Measurements from ENCODE around the gene PLEKHA7. TPM values are rescaled to one million over a fixed set of nuclear protein-coding genes. Genes with fewer than 3 reads are reported as not detected.

The PLEKHA7 gene
- total and polyA plus RNA-seq, 4 donors = 10.1 to 21.8 (median 13.4) TPM

DNA sequence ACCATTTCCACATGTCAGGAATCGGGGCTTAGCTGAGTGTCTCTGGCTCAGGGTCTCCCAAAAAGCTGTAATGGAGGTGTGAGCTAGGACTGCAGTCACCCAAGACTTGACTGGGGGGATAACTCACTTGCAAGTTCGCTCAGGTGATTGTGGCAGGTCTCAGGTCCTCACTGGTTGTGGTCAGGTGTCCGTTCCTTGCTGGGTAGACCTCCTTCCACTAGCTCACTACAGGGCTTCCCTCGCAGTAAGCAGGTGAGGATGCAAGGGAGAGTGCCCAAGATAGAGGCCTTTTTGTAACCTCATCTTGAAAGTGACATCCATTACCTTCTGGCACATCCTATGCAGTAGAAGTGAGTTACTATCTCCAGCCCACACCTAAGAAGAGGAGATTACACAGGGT, 246.3 kb downstream of the PLEKHA7 start:
- Histone ChIP-seq H3K4me3 (ENCODE audit: low read depth, low read length) (no peak overlapping the region), H3K27me3 (ENCODE audit: control insufficient read depth, insufficient read depth, low read length) (no peaks in the 10 kb centered on the region), H3K4me1 (ENCODE audit: control insufficient read depth, insufficient read depth, low read length) (no peaks in the 10 kb centered on the region), H3K36me3 (ENCODE audit: control insufficient read depth, insufficient read depth, low read length) (no peaks in the 10 kb centered on the region), H3K9me3 (ENCODE audit: control insufficient read depth, insufficient read depth, low read length) (no peaks in the 10 kb centered on the region), H3K27ac (ENCODE audit: low read depth, low read length) (no peak overlapping the region)
- WGBS (ENCODE audit: insufficient coverage) = 86% methylated on average over 1 of the region's 4 CpGs
- no peak for DNase-seq (ENCODE audit: low read depth in 4 of 6, low spot score in 6 of 6)

GRCh38 chr11:16767137-16767536, 247.1 kb downstream of the PLEKHA7 start:
- no peak for DNase-seq (ENCODE audit: low read depth in 4 of 6, low spot score in 6 of 6)
- Histone ChIP-seq H3K4me3 (ENCODE audit: low read depth, low read length) (no peak overlapping the region), H3K9me3 (ENCODE audit: control insufficient read depth, insufficient read depth, low read length) (no peaks in the 10 kb centered on the region), H3K36me3 (ENCODE audit: control insufficient read depth, insufficient read depth, low read length) (no peaks in the 10 kb centered on the region), H3K27me3 (ENCODE audit: control insufficient read depth, insufficient read depth, low read length) (no peaks in the 10 kb centered on the region), H3K27ac (ENCODE audit: low read depth, low read length) (no peak overlapping the region), H3K4me1 (ENCODE audit: control insufficient read depth, insufficient read depth, low read length) (no peaks in the 10 kb centered on the region)
- 91% methylated on average over 4 of the region's 4 CpGs for WGBS (ENCODE audit: insufficient coverage)

GRCh38 chr11:16764888-16765287, 249.3 kb downstream of the PLEKHA7 start:
- DNase-seq (ENCODE audit: low read depth in 4 of 6, low spot score in 6 of 6) = no peak
- no peaks in the 10 kb centered on the region for H3K9me3 ChIP-seq (ENCODE audit: control insufficient read depth, insufficient read depth, low read length)
- 94% methylated on average over 7 of the region's 8 CpGs for WGBS (ENCODE audit: insufficient coverage)

GRCh38 chr11:16763746-16764145, 250.5 kb downstream of the PLEKHA7 start:
- Histone ChIP-seq H3K4me1 (ENCODE audit: control insufficient read depth, insufficient read depth, low read length) (no peaks in the 10 kb centered on the region), H3K9me3 (ENCODE audit: control insufficient read depth, insufficient read depth, low read length) (no peaks in the 10 kb centered on the region), H3K27me3 (ENCODE audit: control insufficient read depth, insufficient read depth, low read length) (no peaks in the 10 kb centered on the region), H3K27ac (ENCODE audit: low read depth, low read length) (no peak overlapping the region), H3K36me3 (ENCODE audit: control insufficient read depth, insufficient read depth, low read length) (no peaks in the 10 kb centered on the region), H3K4me3 (ENCODE audit: low read depth, low read length) (no peak overlapping the region)
- no peak for DNase-seq (ENCODE audit: low read depth in 4 of 6, low spot score in 6 of 6)
- WGBS (ENCODE audit: insufficient coverage) = 100% methylated on average over 1 of the region's 1 CpG

More at GRCh38 chr11:16764888-16765287, 249.3 kb downstream of the PLEKHA7 start:
- Histone ChIP-seq H3K4me3 (ENCODE audit: low read depth, low read length) (no peak overlapping the region), H3K27me3 (ENCODE audit: control insufficient read depth, insufficient read depth, low read length) (no peaks in the 10 kb centered on the region), H3K4me1 (ENCODE audit: control insufficient read depth, insufficient read depth, low read length) (no peaks in the 10 kb centered on the region), H3K36me3 (ENCODE audit: control insufficient read depth, insufficient read depth, low read length) (no peaks in the 10 kb centered on the region), H3K27ac (ENCODE audit: low read depth, low read length) (no peak overlapping the region)

- Histone ChIP-seq H3K27me3 (ENCODE audit: control insufficient read depth, insufficient read depth, low read length) (no peaks in the 10 kb centered on the region), H3K4me3 (ENCODE audit: low read depth, low read length) (no peak overlapping the region)
- 96% methylated on average over 4 of the region's 8 CpGs for WGBS (ENCODE audit: insufficient coverage)
Observed at GRCh38 chr11:16759857-16760508, 254.2 kb downstream of the PLEKHA7 start.

DNA sequence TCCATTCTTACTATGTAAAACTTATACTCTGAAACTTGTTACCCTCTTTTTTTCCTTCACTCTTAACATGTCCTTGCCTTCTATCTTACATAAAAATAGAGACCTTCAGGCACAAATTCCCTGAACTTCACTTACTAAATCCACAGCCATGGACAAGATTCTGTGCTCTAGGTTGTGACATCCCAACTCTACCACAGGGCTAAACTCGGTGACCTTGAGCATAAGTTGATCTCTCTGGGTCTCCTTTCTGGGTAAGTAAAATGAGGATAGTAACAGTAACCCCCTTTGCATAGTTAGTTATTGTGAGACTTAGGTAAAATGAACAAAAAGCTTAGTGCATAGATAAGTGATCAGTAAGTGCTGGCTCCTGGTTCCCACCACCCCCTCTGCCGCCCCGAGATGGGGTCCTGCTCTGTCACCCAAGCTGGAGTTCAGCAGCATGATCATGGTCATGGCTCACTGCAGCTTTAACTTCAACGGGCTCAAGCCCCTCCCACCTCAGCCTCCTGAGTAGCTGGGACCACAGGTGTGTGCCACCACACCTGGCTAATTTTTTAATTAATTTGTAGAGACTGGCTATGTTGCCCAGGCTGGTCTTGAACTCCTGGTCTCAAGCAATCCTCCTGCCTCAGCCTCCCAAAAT, 255.7 kb downstream of the PLEKHA7 start:
- H3K27me3 ChIP-seq (ENCODE audit: control insufficient read depth, insufficient read depth, low read length) = no peaks in the 10 kb centered on the region
- peaks cover 12% of the 10 kb centered on the region for H3K36me3 ChIP-seq (ENCODE audit: control insufficient read depth, insufficient read depth, low read length)
- no peaks in the 10 kb centered on the region for H3K4me1 ChIP-seq (ENCODE audit: control insufficient read depth, insufficient read depth, low read length)
- no peak overlapping the region for H3K27ac ChIP-seq (ENCODE audit: low read depth, low read length)
- no peak for DNase-seq (ENCODE audit: low read depth in 4 of 6, low spot score in 6 of 6)
- H3K9me3 ChIP-seq (ENCODE audit: control insufficient read depth, insufficient read depth, low read length) = no peaks in the 10 kb centered on the region
- 94% methylated on average over 3 of the region's 4 CpGs for WGBS (ENCODE audit: insufficient coverage)
- H3K4me3 ChIP-seq (ENCODE audit: low read depth, low read length) = no peak overlapping the region

More at GRCh38 chr11:16759857-16760508, 254.2 kb downstream of the PLEKHA7 start:
- no peak for DNase-seq (ENCODE audit: low read depth in 4 of 6, low spot score in 6 of 6)
- peaks cover 4% of the 10 kb centered on the region for H3K36me3 ChIP-seq (ENCODE audit: control insufficient read depth, insufficient read depth, low read length)
- no peak overlapping the region for H3K27ac ChIP-seq (ENCODE audit: low read depth, low read length)
- no peaks in the 10 kb centered on the region for H3K9me3 ChIP-seq (ENCODE audit: control insufficient read depth, insufficient read depth, low read length)
- no peaks in the 10 kb centered on the region for H3K4me1 ChIP-seq (ENCODE audit: control insufficient read depth, insufficient read depth, low read length)

DNA sequence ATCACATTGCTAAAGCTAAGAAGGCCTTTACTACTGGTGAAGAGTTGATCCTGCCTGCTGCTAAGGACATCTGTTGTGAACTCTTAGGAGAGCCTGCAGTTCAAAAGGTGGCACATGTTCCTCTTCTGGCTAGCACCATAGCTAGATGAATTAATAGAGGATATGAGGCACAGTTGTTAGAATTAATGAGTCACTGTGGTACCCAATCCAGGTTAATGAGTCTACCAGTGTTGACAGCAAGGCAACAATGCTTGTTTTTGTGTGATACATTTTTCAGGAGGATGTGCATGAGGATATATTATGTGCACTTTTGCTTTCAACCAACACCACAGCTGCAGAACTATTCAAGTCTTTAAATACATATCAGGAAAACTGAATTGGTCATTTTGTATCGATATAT, 263.8 kb downstream of the PLEKHA7 start:
- Histone ChIP-seq H3K4me1 (ENCODE audit: control insufficient read depth, insufficient read depth, low read length) (no peaks in the 10 kb centered on the region), H3K27me3 (ENCODE audit: control insufficient read depth, insufficient read depth, low read length) (no peaks in the 10 kb centered on the region), H3K9me3 (ENCODE audit: control insufficient read depth, insufficient read depth, low read length) (no peaks in the 10 kb centered on the region), H3K27ac (ENCODE audit: low read depth, low read length) (no peak overlapping the region), H3K36me3 (ENCODE audit: control insufficient read depth, insufficient read depth, low read length) (peaks cover 29% of the 10 kb centered on the region), H3K4me3 (ENCODE audit: low read depth, low read length) (no peak overlapping the region)
- WGBS (ENCODE audit: insufficient coverage) = no CpG with 5 or more reads among the region's 1 CpG
- no peak for DNase-seq (ENCODE audit: low read depth in 4 of 6, low spot score in 6 of 6)

GRCh38 chr11:16749666-16750065, 264.5 kb downstream of the PLEKHA7 start:
- no peak overlapping the region for H3K4me3 ChIP-seq (ENCODE audit: low read depth, low read length)
- no peaks in the 10 kb centered on the region for H3K27me3 ChIP-seq (ENCODE audit: control insufficient read depth, insufficient read depth, low read length)
- WGBS (ENCODE audit: insufficient coverage) = 100% methylated on average over 1 of the region's 2 CpGs
- H3K36me3 ChIP-seq (ENCODE audit: control insufficient read depth, insufficient read depth, low read length) = peaks cover 29% of the 10 kb centered on the region
- H3K4me1 ChIP-seq (ENCODE audit: control insufficient read depth, insufficient read depth, low read length) = no peaks in the 10 kb centered on the region
- H3K9me3 ChIP-seq (ENCODE audit: control insufficient read depth, insufficient read depth, low read length) = no peaks in the 10 kb centered on the region
- DNase-seq (ENCODE audit: low read depth in 4 of 6, low spot score in 6 of 6) = no peak
- H3K27ac ChIP-seq (ENCODE audit: low read depth, low read length) = no peak overlapping the region

GRCh38 chr11:16749092-16749491, 265.1 kb downstream of the PLEKHA7 start:
- Histone ChIP-seq H3K27me3 (ENCODE audit: control insufficient read depth, insufficient read depth, low read length) (no peaks in the 10 kb centered on the region), H3K36me3 (ENCODE audit: control insufficient read depth, insufficient read depth, low read length) (peaks cover 25% of the 10 kb centered on the region), H3K9me3 (ENCODE audit: control insufficient read depth, insufficient read depth, low read length) (no peaks in the 10 kb centered on the region), H3K27ac (ENCODE audit: low read depth, low read length) (no peak overlapping the region), H3K4me3 (ENCODE audit: low read depth, low read length) (no peak overlapping the region), H3K4me1 (ENCODE audit: control insufficient read depth, insufficient read depth, low read length) (no peaks in the 10 kb centered on the region)
- WGBS (ENCODE audit: insufficient coverage) = 91% methylated on average over 1 of the region's 1 CpG
- DNase-seq (ENCODE audit: low read depth in 4 of 6, low spot score in 6 of 6) = no peak
